ENCODE measurements around the gene SCN8A. TPM values are rescaled to one million over a fixed set of nuclear protein-coding genes. Genes with fewer than 3 reads are reported as not detected.

SCN8A gene
- total RNA-seq, 1 donor from 2014 or later: 5.0 TPM

DNA sequence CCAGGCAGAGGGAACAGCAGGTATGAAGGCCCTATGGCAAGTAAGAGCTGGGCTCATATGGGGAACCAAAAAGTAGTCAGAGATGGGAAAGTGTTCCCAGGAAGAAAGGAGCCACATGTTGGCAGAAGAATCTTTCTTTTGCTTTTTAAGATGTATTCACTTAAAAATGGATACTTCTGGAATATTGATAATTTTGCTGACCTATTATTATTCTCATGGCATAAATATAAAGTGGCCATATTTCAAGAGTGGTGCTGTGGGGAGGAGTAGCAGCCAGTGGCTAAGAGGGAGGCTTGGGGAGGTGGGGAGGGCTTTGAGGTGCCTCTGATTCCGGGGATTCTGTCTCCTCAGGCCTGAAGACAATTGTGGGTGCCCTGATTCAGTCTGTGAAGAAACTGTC lies 108.2 kb downstream of the SCN8A start:
- TF ChIP-seq, protein P1, sequence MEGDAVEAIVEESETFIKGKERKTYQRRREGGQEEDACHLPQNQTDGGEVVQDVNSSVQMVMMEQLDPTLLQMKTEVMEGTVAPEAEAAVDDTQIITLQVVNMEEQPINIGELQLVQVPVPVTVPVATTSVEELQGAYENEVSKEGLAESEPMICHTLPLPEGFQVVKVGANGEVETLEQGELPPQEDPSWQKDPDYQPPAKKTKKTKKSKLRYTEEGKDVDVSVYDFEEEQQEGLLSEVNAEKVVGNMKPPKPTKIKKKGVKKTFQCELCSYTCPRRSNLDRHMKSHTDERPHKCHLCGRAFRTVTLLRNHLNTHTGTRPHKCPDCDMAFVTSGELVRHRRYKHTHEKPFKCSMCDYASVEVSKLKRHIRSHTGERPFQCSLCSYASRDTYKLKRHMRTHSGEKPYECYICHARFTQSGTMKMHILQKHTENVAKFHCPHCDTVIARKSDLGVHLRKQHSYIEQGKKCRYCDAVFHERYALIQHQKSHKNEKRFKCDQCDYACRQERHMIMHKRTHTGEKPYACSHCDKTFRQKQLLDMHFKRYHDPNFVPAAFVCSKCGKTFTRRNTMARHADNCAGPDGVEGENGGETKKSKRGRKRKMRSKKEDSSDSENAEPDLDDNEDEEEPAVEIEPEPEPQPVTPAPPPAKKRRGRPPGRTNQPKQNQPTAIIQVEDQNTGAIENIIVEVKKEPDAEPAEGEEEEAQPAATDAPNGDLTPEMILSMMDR (IDR thresholded peaks at IDR 0.05; ENCODE audit: unreplicated experiment): no peak
- H3K27ac Mint-ChIP-seq (ENCODE audit: unreplicated experiment): no peak overlapping the region

DNA sequence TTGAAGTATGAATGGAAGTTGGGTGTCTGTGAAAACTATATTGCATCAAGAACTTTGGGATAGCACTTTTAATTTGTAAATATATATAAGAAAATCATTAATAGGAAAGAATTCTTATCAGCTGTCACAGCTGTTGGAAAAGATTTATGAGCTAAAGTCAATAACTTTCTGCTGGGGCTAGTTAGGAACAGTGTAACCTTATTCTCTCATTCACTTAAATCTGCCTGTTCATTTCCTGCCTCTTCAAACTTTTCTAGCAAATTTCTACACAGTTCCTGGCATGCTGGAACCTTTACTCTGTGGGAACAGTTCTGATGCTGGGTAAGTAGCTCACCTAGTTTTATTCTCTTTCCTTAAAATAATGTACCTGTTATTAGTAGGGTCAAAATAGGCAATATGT lies 109.9 kb downstream of the SCN8A start:
- H3K27ac Mint-ChIP-seq (ENCODE audit: unreplicated experiment): no peak overlapping the region
- H3K4me3 Mint-ChIP-seq (ENCODE audit: unreplicated experiment): no peak overlapping the region
- no peaks in the 10 kb centered on the region for H3K36me3 Mint-ChIP-seq (ENCODE audit: low read depth, unreplicated experiment)
- H3K27me3 Mint-ChIP-seq (ENCODE audit: unreplicated experiment): no peaks in the 10 kb centered on the region
- TF ChIP-seq, protein P1 (IDR thresholded peaks at IDR 0.05; ENCODE audit: unreplicated experiment): no peak
- no peaks in the 10 kb centered on the region for H3K9me3 Mint-ChIP-seq (ENCODE audit: unreplicated experiment)
- H3K4me1 Mint-ChIP-seq (ENCODE audit: unreplicated experiment): peaks cover 4% of the 10 kb centered on the region
- no peak for DNase-seq (ENCODE audit: low spot score)

More for the DNA sequence above, 108.2 kb downstream of the SCN8A start:
- Mint-ChIP-seq H3K36me3 (ENCODE audit: low read depth, unreplicated experiment) (no peaks in the 10 kb centered on the region), H3K4me1 (ENCODE audit: unreplicated experiment) (no peaks in the 10 kb centered on the region), H3K9me3 (ENCODE audit: unreplicated experiment) (no peaks in the 10 kb centered on the region), H3K27me3 (ENCODE audit: unreplicated experiment) (no peaks in the 10 kb centered on the region), H3K4me3 (ENCODE audit: unreplicated experiment) (no peak overlapping the region)
- DNase-seq (ENCODE audit: low spot score): no peak

DNA sequence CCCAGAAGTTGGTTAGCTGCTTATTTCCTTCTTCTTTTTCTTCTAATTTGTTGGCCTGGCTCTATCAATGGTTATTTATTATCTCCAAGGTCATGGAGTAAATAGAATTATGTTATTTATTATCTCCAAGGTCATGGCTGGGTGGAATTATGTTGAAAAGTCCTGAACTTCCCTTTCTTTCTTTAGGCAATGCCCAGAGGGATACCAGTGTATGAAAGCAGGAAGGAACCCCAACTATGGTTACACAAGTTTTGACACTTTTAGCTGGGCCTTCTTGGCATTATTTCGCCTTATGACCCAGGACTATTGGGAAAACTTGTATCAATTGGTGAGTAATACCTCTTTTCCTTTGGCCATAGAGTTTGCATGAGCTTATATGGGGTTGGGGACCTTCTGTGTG lies 111.6 kb downstream of the SCN8A start:
- Mint-ChIP-seq H3K4me3 (ENCODE audit: unreplicated experiment) (no peak overlapping the region), H3K9me3 (ENCODE audit: unreplicated experiment) (no peaks in the 10 kb centered on the region), H3K27me3 (ENCODE audit: unreplicated experiment) (no peaks in the 10 kb centered on the region), H3K4me1 (ENCODE audit: unreplicated experiment) (peaks cover 4% of the 10 kb centered on the region), H3K27ac (ENCODE audit: unreplicated experiment) (no peak overlapping the region), H3K36me3 (ENCODE audit: low read depth, unreplicated experiment) (no peaks in the 10 kb centered on the region)
- DNase-seq (ENCODE audit: low spot score): no peak
- TF ChIP-seq, protein P1 (IDR thresholded peaks at IDR 0.05; ENCODE audit: unreplicated experiment): no peak

DNA sequence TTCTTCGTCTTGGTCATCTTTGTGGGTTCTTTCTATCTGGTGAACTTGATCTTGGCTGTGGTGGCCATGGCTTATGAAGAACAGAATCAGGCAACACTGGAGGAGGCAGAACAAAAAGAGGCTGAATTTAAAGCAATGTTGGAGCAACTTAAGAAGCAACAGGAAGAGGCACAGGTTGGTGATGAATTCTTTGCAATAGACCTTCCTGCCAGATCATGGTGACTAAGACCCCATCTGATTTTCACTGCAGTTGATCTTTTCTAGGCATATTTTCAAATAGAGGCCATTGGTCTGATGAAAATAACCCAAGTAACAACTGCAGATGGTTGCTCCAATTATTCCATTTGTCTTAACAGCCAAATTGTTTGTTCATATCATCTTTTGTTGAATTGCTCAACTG lies 114.4 kb downstream of the SCN8A start:
- Mint-ChIP-seq H3K27ac (ENCODE audit: unreplicated experiment) (no peak overlapping the region), H3K4me1 (ENCODE audit: unreplicated experiment) (peaks cover 4% of the 10 kb centered on the region), H3K4me3 (ENCODE audit: unreplicated experiment) (no peak overlapping the region), H3K36me3 (ENCODE audit: low read depth, unreplicated experiment) (no peaks in the 10 kb centered on the region), H3K27me3 (ENCODE audit: unreplicated experiment) (no peaks in the 10 kb centered on the region), H3K9me3 (ENCODE audit: unreplicated experiment) (no peaks in the 10 kb centered on the region)
- no peak for DNase-seq (ENCODE audit: low spot score)
- TF ChIP-seq, protein P1 (IDR thresholded peaks at IDR 0.05; ENCODE audit: unreplicated experiment): no peak

DNA sequence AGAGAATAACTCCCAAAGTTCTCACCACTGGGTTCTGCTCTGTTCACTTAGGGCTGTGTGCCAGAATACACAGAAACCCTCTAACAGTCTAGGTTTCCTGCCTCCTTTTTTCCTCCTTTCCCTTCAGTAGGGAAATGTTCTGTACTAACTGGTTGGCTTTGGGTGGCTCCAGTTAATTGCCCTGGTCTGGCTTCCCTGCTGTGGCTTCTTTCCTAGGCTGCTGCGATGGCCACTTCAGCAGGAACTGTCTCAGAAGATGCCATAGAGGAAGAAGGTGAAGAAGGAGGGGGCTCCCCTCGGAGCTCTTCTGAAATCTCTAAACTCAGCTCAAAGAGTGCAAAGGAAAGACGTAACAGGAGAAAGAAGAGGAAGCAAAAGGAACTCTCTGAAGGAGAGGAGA lies 115.2 kb downstream of the SCN8A start:
- TF ChIP-seq, protein P1 (IDR thresholded peaks at IDR 0.05; ENCODE audit: unreplicated experiment): no peak
- Mint-ChIP-seq H3K27me3 (ENCODE audit: unreplicated experiment) (no peaks in the 10 kb centered on the region), H3K27ac (ENCODE audit: unreplicated experiment) (no peak overlapping the region), H3K36me3 (ENCODE audit: low read depth, unreplicated experiment) (no peaks in the 10 kb centered on the region), H3K4me1 (ENCODE audit: unreplicated experiment) (peaks cover 4% of the 10 kb centered on the region), H3K9me3 (ENCODE audit: unreplicated experiment) (no peaks in the 10 kb centered on the region), H3K4me3 (ENCODE audit: unreplicated experiment) (no peak overlapping the region)
- DNase-seq (ENCODE audit: low spot score): no peak
